NCI-H146 treated with DMSO at 0.1 percent for 48 hours (cell line): Measurements from ENCODE around the gene EYA4.
"Not testable (repeated sequence)": the region's sequence is repeated elsewhere in the genome, so short reads cannot be mapped to it uniquely, and the experiment has no call there.

Source experiments
- DNase-seq: peaks from one replicate; lab custom pipeline; 2025; ENCODE audit not compliant: unreplicated experiment; lab: John Stamatoyannopoulos, UW

EYA4 gene

DNA sequence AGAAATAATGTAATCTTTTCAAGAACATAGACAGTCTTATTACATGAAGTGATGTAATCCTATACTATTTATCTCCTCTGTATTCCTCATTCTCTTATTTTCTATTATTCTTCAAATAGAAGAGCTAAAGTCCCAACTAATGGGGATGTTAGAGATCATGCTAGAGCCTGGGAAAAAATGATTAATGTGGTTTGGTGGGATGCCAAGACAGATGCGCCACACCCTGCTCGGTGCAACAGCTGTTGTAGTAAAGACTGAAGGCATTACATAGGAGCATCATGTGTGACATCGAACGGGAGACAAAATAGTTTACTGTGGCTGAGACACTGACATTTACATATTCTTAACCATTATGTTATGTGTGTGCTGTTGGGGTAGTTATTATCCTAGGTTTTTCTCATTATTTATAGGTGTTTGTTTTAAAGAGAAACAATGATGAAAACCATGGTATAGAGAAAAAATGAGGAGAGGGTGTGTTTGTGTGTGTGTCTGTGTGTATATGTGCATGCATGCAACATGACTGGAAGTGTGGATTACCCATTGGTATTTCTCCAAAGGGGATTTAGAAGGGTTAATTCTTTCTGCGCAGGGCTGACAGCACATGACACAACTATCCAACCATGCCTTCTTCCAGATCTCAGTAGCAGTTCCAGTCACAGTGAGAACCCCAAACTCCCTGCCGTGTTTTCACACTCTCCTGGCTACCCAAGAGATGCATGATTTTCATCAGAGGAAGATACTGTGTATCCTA lies 155.3 kb downstream of the EYA4 start:
- DNase-seq = no peak

DNA sequence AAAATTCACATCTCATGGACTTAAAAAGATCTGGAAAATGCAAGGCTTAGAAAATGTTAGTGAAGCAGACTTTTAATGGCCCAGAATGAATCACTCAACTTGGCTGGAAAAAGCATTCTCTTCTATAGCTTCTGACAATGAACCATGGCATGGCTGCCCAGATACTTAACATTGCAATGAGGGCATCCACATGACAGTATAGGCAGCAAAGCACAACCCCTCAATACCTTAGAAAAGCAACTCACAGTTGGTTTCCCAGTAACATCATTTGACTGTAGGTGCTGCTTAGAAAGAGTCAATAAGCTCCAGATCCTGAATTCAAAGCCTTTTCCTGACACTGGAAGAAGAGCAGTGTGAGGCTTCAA lies 155.8 kb downstream of the EYA4 start:
- DNase-seq = no peak

DNA sequence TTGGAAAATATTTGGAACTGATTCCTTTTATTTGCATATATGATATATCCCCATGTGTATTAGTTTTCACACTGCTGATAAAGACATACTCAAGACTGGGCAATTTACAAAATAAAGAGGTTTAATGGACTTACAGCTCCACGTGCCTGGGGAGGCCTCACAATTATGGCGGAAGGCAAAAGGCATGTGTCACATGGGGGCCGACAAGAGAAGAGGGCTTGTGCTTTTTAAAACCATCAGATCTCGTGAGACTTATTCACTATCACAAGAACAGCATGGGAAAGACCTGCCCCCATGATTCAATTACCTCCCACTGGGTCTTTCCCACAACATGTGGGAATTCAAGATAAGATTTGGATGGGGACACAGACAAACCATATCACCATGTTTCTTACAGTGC lies 156.4 kb downstream of the EYA4 start:
- not testable (repeated sequence) for DNase-seq

DNA sequence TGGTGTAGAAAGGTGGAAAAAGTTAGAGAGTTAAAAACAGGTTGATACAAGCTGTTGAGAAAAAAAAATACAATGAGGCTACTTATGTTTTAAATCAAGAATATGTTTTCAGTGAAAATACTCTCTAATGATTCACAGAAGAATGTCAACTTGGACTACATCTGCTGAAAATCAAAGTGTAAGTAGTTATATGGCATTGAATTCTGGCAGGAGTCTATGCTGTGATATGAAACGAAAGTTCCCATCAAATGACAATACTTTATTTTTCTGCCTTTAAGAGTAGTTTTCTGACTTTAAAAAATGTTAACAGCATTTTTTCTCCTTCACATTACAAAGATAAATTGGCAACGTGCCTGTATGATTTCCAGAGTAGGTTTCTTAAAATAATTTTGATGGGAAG lies 158.3 kb downstream of the EYA4 start:
- no peak for DNase-seq

DNA sequence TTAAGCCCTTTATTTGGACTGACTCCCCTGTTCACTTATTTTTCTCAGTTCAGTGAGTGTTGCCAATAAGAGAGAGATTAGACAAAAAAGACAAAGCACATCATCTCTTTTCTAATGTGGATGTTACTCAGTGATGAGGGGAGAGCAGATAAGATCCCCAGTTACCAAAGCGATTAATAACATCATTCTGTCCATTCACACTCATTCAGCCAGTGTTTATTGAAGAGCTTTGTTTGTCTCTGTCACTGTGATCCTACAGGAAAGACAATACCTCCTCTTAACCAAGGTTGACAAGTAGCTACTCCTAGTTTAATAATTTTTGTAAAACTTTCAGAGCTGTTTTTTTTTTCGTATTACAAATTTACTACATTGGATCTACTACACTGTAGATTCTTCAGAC lies 163.0 kb downstream of the EYA4 start:
- peak; percentile 66 for DNase-seq

DNA sequence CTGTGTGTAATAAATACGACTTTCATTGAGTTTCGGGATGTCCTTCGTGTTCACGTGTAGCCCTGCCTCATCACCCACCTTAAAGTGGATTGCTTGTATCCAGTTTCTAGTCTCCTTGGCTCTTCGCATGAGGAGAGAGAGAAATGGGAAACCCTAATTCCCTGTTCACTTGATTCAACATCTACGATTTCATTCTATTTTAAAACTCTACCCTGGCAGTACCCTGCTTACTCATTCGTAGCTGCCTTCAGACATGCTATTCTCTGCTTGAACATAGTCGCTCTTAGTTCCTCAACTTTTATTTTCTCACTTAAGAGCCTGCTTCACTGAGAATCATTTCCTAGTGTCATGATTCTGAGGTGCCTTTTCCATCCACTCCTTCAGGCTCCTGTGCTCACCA lies 163.6 kb downstream of the EYA4 start:
- DNase-seq = no peak

DNA sequence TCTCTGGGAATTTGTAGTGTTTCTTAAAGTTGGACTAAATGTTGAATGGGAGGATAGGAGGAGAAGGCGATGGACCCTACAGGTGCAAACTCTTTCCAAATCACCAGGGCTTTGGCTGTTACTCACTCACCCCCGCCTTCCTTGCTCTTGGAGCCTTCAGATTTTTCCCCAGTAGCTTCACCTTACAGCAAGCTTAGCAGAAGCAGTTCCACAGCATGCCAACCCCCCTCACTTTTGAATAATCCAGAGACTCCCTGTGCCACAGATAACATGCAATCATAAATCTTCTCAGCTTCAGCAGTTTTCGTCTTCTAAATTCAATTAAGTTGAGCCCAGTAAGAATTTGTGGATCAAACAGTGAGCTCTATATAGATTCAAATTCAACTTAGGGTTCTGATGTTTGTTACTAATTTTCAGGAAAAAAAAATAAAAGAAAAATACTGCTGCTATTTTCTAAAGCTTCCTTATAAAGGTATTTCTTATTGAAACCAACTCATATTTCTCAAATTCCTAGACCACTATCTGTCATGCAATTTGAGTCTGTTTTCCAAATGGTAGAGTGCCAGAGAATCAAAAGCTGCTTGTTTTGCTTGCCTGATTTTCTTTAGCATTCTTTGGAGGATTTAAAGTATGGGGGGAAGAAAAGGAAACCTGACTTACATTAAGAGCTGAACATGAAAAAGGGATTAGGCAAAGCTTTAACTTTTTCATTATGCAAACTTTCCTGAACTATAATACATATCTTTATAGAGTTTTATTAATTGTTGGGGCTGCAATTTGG lies 166.4 kb downstream of the EYA4 start:
- DNase-seq = no peak

DNA sequence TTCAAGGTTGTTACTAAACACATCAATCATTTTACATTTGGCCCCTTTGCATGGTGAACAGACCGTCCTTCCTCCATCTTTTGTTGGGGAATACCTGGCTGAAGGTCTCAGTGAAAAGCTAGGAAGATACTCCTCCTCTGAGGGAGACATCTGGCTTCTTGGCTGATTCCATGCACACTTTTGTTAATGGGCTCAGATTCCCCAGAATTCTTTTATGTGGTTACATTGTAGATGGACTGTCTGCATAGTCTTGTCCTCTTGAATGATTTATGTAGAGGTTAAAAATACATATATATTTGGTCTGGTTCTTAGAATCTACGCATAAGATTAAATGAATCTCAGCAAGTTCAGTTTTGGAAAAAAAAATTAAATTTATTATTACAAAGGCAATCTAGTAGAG lies 167.0 kb downstream of the EYA4 start:
- no peak for DNase-seq

DNA sequence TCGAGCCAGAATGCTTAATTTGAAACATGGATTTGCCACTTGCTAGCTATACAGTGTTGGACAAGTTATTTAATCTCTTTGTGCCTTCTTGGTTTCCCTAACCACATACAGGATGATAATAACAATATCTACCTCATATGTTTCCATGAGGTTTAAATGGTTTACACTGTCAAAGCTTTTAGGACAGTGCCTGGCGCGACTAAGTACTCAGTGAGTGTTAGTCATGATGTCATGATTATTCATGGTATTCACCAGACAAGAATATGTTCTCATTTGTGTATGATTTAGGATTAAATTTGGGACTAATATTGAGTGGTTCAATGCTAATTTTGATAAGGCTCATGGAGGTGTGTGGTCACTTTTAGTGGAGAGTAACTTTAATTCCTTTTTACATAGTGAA lies 167.4 kb downstream of the EYA4 start:
- DNase-seq = no peak

DNA sequence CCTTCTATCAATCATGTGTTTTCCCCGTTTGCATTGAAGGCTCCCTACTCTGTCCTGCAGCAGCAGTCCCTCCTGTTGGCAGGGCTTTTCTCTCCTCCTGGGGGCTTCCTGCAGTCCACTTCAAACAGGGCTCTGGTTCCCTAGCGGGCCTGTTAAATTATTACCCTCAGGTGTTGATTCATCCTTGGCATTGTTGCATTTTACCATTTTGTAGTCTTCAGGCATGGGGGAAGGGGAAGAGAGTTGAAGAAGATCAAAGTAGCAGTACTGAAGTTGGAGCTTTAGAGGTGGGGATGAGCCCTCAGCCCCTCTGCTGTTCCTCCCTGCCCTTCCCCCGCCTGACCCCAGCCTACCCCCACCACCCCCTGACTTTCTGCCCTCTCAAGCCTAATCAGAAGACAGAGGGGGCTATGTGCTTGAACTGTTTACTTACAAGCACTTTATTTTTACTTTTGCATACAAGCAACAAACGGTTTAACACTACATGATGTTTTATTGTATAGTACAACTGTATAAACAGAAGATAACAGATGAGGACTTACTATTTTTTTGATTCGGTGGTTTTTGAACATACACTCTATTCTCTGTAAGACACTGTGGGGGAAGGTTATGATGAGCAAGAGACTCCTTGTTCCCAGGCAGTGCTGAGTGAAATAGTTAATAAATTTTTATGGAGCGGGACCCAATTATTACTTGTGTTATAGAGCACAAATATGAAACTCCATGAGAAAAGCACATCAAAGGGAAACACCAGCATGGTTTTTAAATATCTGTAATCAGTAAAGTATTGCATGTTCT lies 169.7 kb downstream of the EYA4 start:
- no peak for DNase-seq

DNA sequence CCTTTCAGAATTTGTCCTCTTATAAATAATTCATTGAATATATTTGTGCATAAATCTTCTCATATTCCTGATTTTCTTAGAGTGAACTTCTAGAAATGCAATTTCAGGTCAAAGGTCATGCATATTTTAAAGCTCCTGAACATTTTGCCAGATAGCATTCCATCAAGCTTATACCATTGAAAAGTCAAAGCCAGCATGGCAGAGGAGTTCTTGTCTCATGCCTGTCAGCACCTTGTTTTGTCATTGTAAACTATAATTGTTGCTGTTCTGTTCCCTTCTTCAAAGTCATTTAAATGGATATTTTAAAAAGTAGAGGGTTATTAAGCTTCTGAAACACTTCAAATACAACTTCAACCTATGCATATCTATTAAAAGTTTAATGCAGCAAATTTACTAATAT lies 170.6 kb downstream of the EYA4 start:
- no peak for DNase-seq

DNA sequence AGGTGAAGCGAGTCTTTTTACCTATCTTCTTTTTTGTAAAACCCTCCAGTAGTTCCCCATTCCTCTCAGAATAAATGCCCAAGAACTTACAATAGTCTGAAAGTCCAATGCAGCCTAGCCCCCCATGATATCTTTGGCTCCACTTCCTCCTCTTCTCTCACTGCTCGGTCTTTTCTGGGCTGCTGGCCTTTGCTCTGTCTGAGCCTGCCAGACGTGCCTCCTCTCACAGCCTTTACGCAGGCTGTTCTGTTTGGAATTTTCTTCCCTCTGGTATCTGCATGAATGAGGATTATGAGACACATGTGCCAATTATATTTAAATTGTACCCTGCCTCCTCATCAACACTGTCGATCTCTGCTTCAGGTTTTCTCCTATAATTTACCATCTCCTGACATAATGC lies 174.1 kb downstream of the EYA4 start:
- no peak for DNase-seq

DNA sequence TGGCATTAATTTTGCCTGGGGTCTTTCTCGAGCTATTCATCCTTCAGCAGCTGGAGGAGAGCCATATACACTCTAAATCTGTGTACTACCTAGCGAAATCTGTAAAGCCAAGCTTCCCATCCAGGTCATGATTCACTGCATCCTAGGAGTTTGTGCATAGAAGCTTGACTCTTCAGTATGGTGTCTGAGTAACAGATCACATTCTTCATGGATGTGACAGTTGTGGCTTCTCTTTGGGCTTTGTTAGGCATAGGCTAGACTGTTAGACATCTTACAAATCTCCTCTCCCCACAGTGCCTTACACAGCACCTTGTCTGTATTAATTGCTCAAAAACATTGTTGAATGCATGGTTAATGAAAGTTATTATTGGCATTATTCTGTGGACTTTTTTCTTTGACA lies 177.0 kb downstream of the EYA4 start:
- DNase-seq = no peak

DNA sequence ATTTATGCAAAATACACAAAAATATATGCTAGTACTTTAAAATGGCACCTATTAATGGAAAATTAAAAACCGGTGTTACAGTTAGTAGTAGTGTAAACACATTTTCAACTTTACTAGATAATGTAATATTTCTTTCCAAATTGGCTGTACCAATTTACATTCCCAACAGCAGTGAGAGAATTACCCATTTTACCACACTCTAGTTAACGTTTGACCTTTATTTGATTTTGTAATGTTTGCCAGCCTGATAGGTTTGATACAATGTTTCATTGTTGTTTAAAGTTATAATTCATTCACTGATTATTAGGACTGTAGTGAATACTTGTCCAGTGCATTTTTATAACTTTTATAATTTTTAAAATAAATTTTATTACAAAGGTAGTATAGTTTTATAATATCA lies 182.1 kb downstream of the EYA4 start:
- no peak for DNase-seq

DNA sequence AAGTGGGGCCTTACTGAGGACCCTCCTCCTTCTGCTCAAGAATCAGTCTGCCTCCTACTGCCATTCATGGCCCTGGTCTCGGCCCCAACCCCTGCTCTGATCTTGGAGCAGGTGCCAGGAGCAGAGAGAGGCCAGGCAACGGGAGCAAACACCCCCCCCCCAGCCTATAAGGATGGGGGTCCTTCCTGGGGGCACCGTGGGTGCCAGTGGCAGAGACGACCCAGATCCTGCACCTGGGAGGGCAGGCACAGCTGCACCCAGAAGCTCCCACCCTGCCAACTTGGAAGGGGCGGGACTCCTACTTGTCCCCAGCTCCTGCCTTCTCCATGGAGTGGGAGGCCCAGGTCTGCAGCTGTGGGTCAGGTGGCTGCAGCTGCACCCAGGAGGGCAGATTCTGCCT lies 183.2 kb downstream of the EYA4 start:
- no peak for DNase-seq

DNA sequence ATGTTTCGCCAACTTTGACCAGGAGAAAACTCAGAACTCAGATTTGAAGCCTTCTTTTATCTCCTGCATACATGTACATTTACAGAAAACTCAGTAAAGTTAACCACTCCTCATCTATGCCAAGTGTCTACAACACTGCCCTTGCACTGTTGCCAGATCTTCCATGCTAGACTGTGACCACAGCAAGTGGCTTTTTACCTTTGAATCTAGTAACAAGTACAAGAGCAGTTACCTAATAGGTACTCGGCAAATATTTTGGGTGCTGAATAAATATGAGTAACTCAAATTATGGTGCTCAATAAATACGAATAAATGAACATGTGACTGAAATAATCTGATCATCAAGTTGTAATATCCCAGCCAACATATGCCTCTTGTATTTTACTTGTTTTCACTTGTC lies 184.9 kb downstream of the EYA4 start:
- DNase-seq = no peak

DNA sequence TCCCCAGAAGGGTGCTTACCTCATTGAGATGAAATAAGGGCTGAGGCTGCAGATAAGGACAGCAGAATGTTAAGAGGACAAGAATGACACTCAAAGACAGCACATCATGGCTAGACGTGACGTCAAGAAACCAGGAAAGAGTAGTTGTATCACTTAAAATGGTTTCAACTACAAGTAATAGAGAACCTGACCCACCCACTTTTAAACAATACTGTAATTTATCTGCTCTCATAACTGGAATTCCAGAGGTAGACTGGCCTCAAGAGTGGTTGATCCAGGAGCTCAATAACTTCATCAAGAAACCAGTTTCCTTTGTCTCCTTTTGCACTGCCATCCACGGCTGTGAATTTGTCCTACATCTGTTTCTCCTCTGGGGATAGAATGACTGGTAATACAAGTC lies 187.1 kb downstream of the EYA4 start:
- DNase-seq = no peak

DNA sequence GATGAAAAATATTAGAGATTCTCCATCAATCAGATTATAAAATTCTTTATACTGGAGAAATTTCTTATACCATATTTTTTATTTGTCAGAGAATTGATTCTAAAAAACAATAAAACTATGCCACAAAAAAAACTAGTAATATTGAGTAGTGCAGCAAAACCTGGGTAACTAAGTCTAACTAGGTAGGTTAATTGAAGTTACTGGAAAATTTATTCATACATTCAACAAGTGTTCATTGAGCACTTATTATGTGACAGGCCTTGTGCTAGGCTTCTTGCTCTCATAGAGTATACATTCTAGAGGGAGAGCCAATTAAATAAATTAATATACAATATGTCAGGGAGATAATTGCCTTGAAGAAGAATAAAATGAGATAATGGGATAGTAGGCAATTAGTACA lies 189.4 kb downstream of the EYA4 start:
- DNase-seq = no peak

DNA sequence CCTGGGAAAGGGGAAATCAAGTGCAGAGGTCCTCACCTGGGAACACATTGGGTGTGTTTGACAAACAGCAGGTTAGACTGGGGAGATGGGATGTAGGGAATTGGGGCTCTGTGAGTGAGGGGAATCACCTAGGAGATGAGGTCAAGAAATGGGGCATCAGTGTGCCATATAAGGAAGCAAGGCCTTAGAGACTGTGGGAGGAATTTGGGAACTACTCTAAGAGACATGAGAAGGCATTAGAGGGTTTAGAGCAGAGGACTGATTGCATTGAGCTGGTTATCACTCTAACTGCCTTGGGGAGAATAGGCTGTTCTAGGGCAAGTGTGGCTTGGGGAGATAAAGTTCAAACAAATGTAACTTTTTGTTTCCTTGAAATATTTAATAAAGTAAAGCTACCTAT lies 189.9 kb downstream of the EYA4 start:
- DNase-seq = no peak

DNA sequence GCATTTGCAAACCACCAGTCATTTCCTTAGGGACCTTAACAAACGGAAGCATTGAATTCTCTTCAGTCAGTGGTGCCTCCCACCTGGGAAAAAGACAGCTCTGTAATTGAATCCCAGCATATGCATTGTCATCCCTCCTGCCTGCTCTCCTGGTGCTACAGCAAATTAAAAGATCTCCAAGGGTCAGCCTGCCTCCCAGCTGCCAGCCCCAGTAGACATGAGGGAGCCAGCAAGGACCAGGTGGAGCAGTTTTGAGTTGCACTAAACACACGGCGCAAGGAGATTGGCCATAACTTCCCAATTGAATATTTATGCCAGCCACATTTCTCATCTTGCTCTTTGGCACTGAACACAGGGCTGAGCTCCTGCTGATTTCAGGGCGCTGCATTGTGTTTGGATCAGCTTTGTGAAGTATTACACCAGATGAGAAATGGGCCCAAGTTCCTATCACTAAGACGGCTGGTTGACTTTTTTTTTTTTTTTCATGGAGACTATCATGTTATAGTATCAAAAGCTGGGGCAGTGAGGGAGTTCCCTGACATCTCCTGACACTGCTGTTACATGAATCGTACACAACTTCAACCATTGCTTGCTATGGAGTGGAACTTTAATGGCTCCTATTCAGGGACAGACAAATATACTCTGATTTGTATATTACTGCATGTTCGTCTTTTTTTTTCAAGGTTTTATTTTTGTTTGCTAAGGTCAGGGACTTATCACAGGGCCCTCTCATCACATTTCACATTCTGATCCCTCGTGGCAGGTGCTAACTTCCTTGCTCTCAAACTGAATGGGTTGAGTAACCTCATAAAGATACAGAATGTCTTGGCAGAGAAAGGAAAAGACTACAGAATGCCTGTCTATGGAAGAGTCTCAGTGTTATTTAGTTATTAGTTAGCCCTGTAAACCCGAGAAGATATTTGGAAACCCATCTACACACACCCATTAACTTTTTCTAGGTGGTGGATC lies 191.1 kb downstream of the EYA4 start:
- peak; percentile 99 for DNase-seq
